Gastrocnemius medialis (tissue), 4 donors: Measurements from ENCODE around the gene DCUN1D1. TPM values are rescaled to one million over a fixed set of nuclear protein-coding genes. Genes with fewer than 3 reads are reported as not detected.

Experiments used
- ATAC-seq, 2 donors: fragments of 150-250 bp; one replicate each; pipeline ENCODE4 v1.9.1; 2016
- DNase-seq, 2 donors: peaks; one replicate each; pipeline ENCODE4 v3.0.0-alpha.2; 2019
- H3K27ac ChIP-seq, 4 donors: fragments of 200-600 bp; sonication (generic); 1 replicate in 1 of 4; 2 replicates in 3 of 4; pipeline ENCODE4 v1.5.1; 2016 to 2018; ENCODE audit warnings: mild to moderate bottlenecking in 2 of 4, moderate library complexity in 1 of 4
- H3K27me3 ChIP-seq, 3 donors: fragments of 200-600 bp; sonication (generic) in 2 of 3; 1 replicate in 1 of 3; 2 replicates in 2 of 3; pipeline versions ENCODE4 v1.5.1 to v1.6.0; 2016 to 2019; ENCODE audit warnings: mild to moderate bottlenecking in 1 of 3, moderate library complexity in 1 of 3
- H3K36me3 ChIP-seq, 2 donors: fragments of 200-600 bp; sonication (generic) in 1 of 2; one replicate each; pipeline ENCODE4 v1.5.1; 2017 to 2018
- H3K4me1 ChIP-seq, 2 donors: fragments of 200-600 bp; sonication (generic) in 1 of 2; one replicate each; pipeline ENCODE4 v1.5.1; 2016 to 2017; ENCODE audit warnings: mild to moderate bottlenecking in 2 of 2
- H3K4me3 ChIP-seq, 4 donors: fragments of 200-600 bp; sonication (generic) in 3 of 4; 1 replicate in 1 of 4; 2 replicates in 3 of 4; pipeline ENCODE4 v1.5.1; 2016 to 2019; ENCODE audit warnings: mild to moderate bottlenecking in 2 of 4
- H3K9me3 ChIP-seq, 3 donors: fragments of 200-600 bp; sonication (generic) in 2 of 3; 1 replicate in 1 of 3; 2 replicates in 2 of 3; pipeline ENCODE4 v1.5.1; 2016 to 2019
- CTCF ChIP-seq, 5 experiments: fragments of 450-650 bp in 3 of 5; fragments of 200-600 bp in 2 of 5; sonication (generic) in 2 of 5; IDR thresholded peaks in 4 of 5; conservative IDR thresholded peaks in 1 of 5; 1 replicate in 4 of 5; 2 replicates in 1 of 5; pipeline ENCODE4 v1.5.1; 2016 to 2019; ENCODE audit warnings: antibody characterized with exemption in 5 of 5, mild to moderate bottlenecking in 3 of 5, moderate library complexity in 3 of 5
- POLR2A ChIP-seq, 2 donors: fragments of 450-650 bp; IDR thresholded peaks; one replicate each; pipeline ENCODE4 v1.6.1; 2017; ENCODE audit warnings: antibody characterized with exemption in 2 of 2, mild to moderate bottlenecking in 2 of 2, moderate library complexity in 2 of 2
- in situ Hi-C, 4 donors: fragments of 200-750 bp; cut with MboI; loops; one replicate each; pipeline versions ENCODE4 v1.15.0 to v1.8.0; 2017; ENCODE audit warnings: low sequenced_read_pairs in 4 of 4
- intact Hi-C: fragments of 100-400 bp; cut with DNase I; formaldehyde crosslinking; loops from one replicate; pipeline ENCODE4 v1.15.1; 2023; ENCODE audit warnings: low total_unique reads
- total RNA-seq, 4 donors: library from RNA; depleted of rRNA; stranded (reverse); fragments of >200 nt; gene quantifications; one replicate each; pipeline versions ENCODE4 v1.1.0 to v1.2.3, GENCODE V29; 2016

Gene DCUN1D1
- total RNA-seq, 4 donors from 2014 or later = 42.2 to 116 (median 54.4) TPM

- DNase-seq (no peak), ATAC-seq (peak in 1 of 2 donors; percentile 21)
- in situ Hi-C loops = no loop called here
- Histone ChIP-seq H3K4me3 (no peak overlapping the region), H3K4me1 (no peaks in the 10 kb centered on the region), H3K27me3 (no peaks in the 10 kb centered on the region), H3K9me3 (no peaks in the 10 kb centered on the region), H3K36me3 (no peaks in the 10 kb centered on the region), H3K27ac (no peak overlapping the region)
- intact Hi-C loops = no loop called here
- TF ChIP-seq POLR2A (IDR thresholded peaks at IDR 0.05) (no peak), CTCF (IDR thresholded peaks at IDR 0.05 in 4 of 5, conservative IDR thresholded peaks at IDR 0.05 in 1 of 5) (no peak)
Measured at GRCh38 chr3:182989566-182989965, 9.2 kb upstream of the DCUN1D1 start.

- no peak for TF ChIP-seq CTCF (IDR thresholded peaks at IDR 0.05 in 4 of 5, conservative IDR thresholded peaks at IDR 0.05 in 1 of 5)
- TF ChIP-seq POLR2A (IDR thresholded peaks at IDR 0.05) = no peak
- intact Hi-C loops = no loop called here
- H3K27ac ChIP-seq = no peak overlapping the region
- in situ Hi-C loops = no loop called here
- ATAC-seq (no peak), DNase-seq (no peak)
- H3K36me3 ChIP-seq = no peaks in the 10 kb centered on the region
- no peaks in the 10 kb centered on the region for H3K27me3 ChIP-seq
- no peak overlapping the region for H3K4me3 ChIP-seq
- H3K9me3 ChIP-seq = no peaks in the 10 kb centered on the region
- peaks cover 3 to 8% of the 10 kb centered on the region in 2 donors for H3K4me1 ChIP-seq
Measured at GRCh38 chr3:182986021-182986420, 5.7 kb upstream of the DCUN1D1 start.

GRCh38 chr3:182983876-182984275 is 3.5 kb upstream of the DCUN1D1 start:
- DNase-seq (no peak), ATAC-seq (no peak)
- Histone ChIP-seq H3K4me1 (peaks cover 11% of the 10 kb centered on the region in 2 donors), H3K4me3 (no peak overlapping the region), H3K27ac (no peak overlapping the region), H3K36me3 (no peaks in the 10 kb centered on the region), H3K27me3 (no peaks in the 10 kb centered on the region), H3K9me3 (no peaks in the 10 kb centered on the region)
- intact Hi-C loops (loop anchor here (5.0 kb wide), 1 partner anchor 57 kb away; no protein-coding TSS in a partner anchor), in situ Hi-C loops (no loop called here)
- no peak for TF ChIP-seq POLR2A (IDR thresholded peaks at IDR 0.05)
- no peak for TF ChIP-seq CTCF (IDR thresholded peaks at IDR 0.05 in 4 of 5, conservative IDR thresholded peaks at IDR 0.05 in 1 of 5)

GRCh38 chr3:182981038-182981380 is 671 bp upstream of the DCUN1D1 start:
- Histone ChIP-seq H3K4me3 (peak overlapping the region; percentile 71 to 97 (median 82)), H3K27me3 (no peaks in the 10 kb centered on the region), H3K9me3 (no peaks in the 10 kb centered on the region), H3K27ac (peak overlapping the region; percentile 87 to 96 (median 95)), H3K4me1 (peaks cover 33 to 35% of the 10 kb centered on the region in 2 donors), H3K36me3 (no peaks in the 10 kb centered on the region)
- in situ Hi-C loops = no loop called here
- DNase-seq (no peak), ATAC-seq (peak in 1 of 2 donors; percentile 6)
- intact Hi-C loops = loop anchor here (5.0 kb wide), 1 partner anchor 54 kb away; no protein-coding TSS in a partner anchor
- TF ChIP-seq CTCF (IDR thresholded peaks at IDR 0.05 in 4 of 5, conservative IDR thresholded peaks at IDR 0.05 in 1 of 5) (no peak), POLR2A (IDR thresholded peaks at IDR 0.05) (no peak)

GRCh38 chr3:182979674-182980191 is 605 bp downstream of the DCUN1D1 start:
- ATAC-seq (peak; percentile 57), DNase-seq (no peak)
- Histone ChIP-seq H3K36me3 (no peaks in the 10 kb centered on the region), H3K27ac (peak overlapping the region; percentile 87 to 96 (median 95)), H3K27me3 (no peaks in the 10 kb centered on the region), H3K9me3 (no peaks in the 10 kb centered on the region), H3K4me1 (peaks cover 33 to 38% of the 10 kb centered on the region in 2 donors), H3K4me3 (peak overlapping the region; percentile 66 to 97 (median 82))
- in situ Hi-C loops = no loop called here
- TF ChIP-seq CTCF (IDR thresholded peaks at IDR 0.05 in 4 of 5, conservative IDR thresholded peaks at IDR 0.05 in 1 of 5) (no peak), POLR2A (IDR thresholded peaks at IDR 0.05) (no peak)
- intact Hi-C loops = loop anchor here (2.0 to 5.0 kb wide), 3 partner anchors 17 to 187 kb away; partner anchors contain the start of gene ATP11B
